CD4-positive, alpha-beta T cell treated with Interleukin-17A for 1 hour (primary cell): Measurements from ENCODE around the gene ALKBH6.
A peak's percentile ranks its signal among the peaks of the same experiment; 100 is the strongest.
"Not testable (repeated sequence)": the region's sequence is repeated elsewhere in the genome, so short reads cannot be mapped to it uniquely, and the experiment has no call there.

Experiments used
- DNase-seq: peaks from one replicate; pipeline ENCODE4 v3.0.0-alpha.2; 2020

Gene ALKBH6

GRCh38 chr19:35992907-35993765 lies 20.9 kb downstream of the ALKBH6 start:
- DNase-seq = no peak

- DNase-seq = no peak
Observed at GRCh38 chr19:35991731-35992450, 22.1 kb downstream of the ALKBH6 start.

GRCh38 chr19:35990771-35991730 lies 23.0 kb downstream of the ALKBH6 start:
- no peak for DNase-seq

GRCh38 chr19:35990156-35990555 lies 23.9 kb downstream of the ALKBH6 start:
- DNase-seq = no peak

GRCh38 chr19:35988824-35989223 lies 25.2 kb downstream of the ALKBH6 start:
- no peak for DNase-seq

- DNase-seq = no peak
Observed at GRCh38 chr19:35987571-35987896, 26.5 kb downstream of the ALKBH6 start.

- peak; percentile 9 for DNase-seq
Observed at GRCh38 chr19:35986664-35987570, 27.1 kb downstream of the ALKBH6 start.

GRCh38 chr19:35986111-35986510 lies 27.9 kb downstream of the ALKBH6 start:
- DNase-seq = no peak

GRCh38 chr19:35983177-35983576 lies 30.8 kb downstream of the ALKBH6 start:
- DNase-seq = no peak

- DNase-seq = not testable (repeated sequence)
Observed at GRCh38 chr19:35980997-35981396, 33.0 kb downstream of the ALKBH6 start.

- DNase-seq = no peak
Observed at GRCh38 chr19:35978832-35979365, 35.1 kb downstream of the ALKBH6 start.

GRCh38 chr19:35978271-35978670 lies 35.7 kb downstream of the ALKBH6 start:
- no peak for DNase-seq

GRCh38 chr19:35977446-35978222 lies 36.4 kb downstream of the ALKBH6 start:
- DNase-seq = peak; percentile 32

- DNase-seq = no peak
Observed at GRCh38 chr19:35975608-35976214, 38.3 kb downstream of the ALKBH6 start.

GRCh38 chr19:35973487-35973886 lies 40.5 kb downstream of the ALKBH6 start:
- DNase-seq = no peak

GRCh38 chr19:35966771-35967170 lies 47.2 kb downstream of the ALKBH6 start:
- DNase-seq = peak; percentile 12

- DNase-seq = peak; percentile 32
Observed at GRCh38 chr19:35963514-35963913, 50.5 kb downstream of the ALKBH6 start.

GRCh38 chr19:35960432-35960972 lies 53.5 kb downstream of the ALKBH6 start:
- DNase-seq = no peak

- no peak for DNase-seq
Observed at GRCh38 chr19:35959968-35960320, 54.1 kb downstream of the ALKBH6 start.
